Thymus (tissue), 11 donors: Measurements from ENCODE around the gene MAP7. TPM values are rescaled to one million over a fixed set of nuclear protein-coding genes. Genes with fewer than 3 reads are reported as not detected.
A peak's percentile ranks its signal among the peaks of the same experiment; 100 is the strongest.
"Not testable (repeated sequence)": the region's sequence is repeated elsewhere in the genome, so short reads cannot be mapped to it uniquely, and the experiment has no call there.

Experiments used
- DNase-seq, 9 donors: peaks; one replicate each; pipeline ENCODE4 v3.0.0-alpha.2; 2013; ENCODE audit warnings: low spot score in 9 of 9, low read depth in 6 of 9, missing footprints in 1 of 9
- H3K27ac ChIP-seq, 2 donors: one replicate each; pipeline ENCODE4 v1.5.1; 2013; ENCODE audit warnings: control low read depth in 1 of 2, low read depth in 1 of 2, low read length in 1 of 2, mild to moderate bottlenecking in 1 of 2, moderate library complexity in 1 of 2
- H3K27me3 ChIP-seq, 2 donors: one replicate each; pipeline ENCODE4 v1.5.1; 2013; ENCODE audit warnings: low read length in 1 of 2; ENCODE audit not compliant: control insufficient read depth in 2 of 2, insufficient read depth in 1 of 2
- H3K36me3 ChIP-seq, 2 donors: one replicate each; pipeline ENCODE4 v1.5.1; 2013; ENCODE audit warnings: low read length in 1 of 2, mild to moderate bottlenecking in 1 of 2, moderate library complexity in 1 of 2; ENCODE audit not compliant: control insufficient read depth in 2 of 2, insufficient read depth in 2 of 2
- H3K4me1 ChIP-seq, 2 donors: one replicate each; pipeline ENCODE4 v1.5.1; 2013; ENCODE audit warnings: low read length in 2 of 2; ENCODE audit not compliant: control insufficient read depth in 2 of 2, insufficient read depth in 2 of 2
- H3K4me3 ChIP-seq, 2 donors: one replicate each; pipeline ENCODE4 v1.5.1; 2013; ENCODE audit warnings: low read length in 2 of 2, control low read depth in 1 of 2, mild to moderate bottlenecking in 1 of 2
- H3K9me3 ChIP-seq, 2 donors: one replicate each; pipeline ENCODE4 v1.5.1; 2013; ENCODE audit warnings: low read length in 1 of 2, mild to moderate bottlenecking in 1 of 2; ENCODE audit not compliant: control insufficient read depth in 2 of 2, insufficient read depth in 1 of 2
- WGBS: extraction: QIAGEN DNeasy Blood & Tissue Kit; methylation state at CpG from one replicate; pipeline ENCODE4 v1.1.7; 2013; 5-methylcytosine and 5-hydroxymethylcytosine counted together
- polyA plus RNA-seq: library from polyadenylated mRNA; stranded (reverse); fragments of 200-250 nt; gene quantifications from one replicate; pipeline ENCODE4 v1.2.3, GENCODE V29; 2013
- total RNA-seq: library from RNA; stranded (reverse); fragments of 120-200 nt; gene quantifications from one replicate; pipeline ENCODE4 v1.2.4, GENCODE V29; 2013
- donor health status: healthy.

The MAP7 gene
- total and polyA plus RNA-seq, 2 donors: 2.5 to 7.8 TPM

DNA sequence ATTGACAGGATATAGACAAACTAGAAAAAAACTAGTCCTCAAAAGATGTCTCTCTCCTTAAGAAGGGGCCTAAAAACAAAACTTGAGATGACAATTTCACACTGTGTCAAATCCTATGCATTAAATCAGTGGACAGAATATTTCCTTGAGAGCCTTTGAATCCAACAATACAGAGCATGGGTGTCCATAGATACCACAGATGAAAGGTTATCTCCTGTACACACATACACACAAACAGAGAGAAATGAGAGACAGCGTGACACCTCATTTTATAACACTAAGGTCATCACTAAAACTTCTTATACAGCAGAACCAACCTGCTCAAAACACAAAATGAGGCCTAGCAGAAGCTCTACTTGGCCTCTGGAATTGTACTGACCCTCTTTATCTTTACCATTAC is 55.5 kb downstream of the MAP7 start:
- Histone ChIP-seq H3K36me3 (no peaks in the 10 kb centered on the region), H3K27ac (no peak overlapping the region), H3K4me1 (no peaks in the 10 kb centered on the region), H3K4me3 (no peak overlapping the region), H3K27me3 (no peaks in the 10 kb centered on the region), H3K9me3 (no peaks in the 10 kb centered on the region)
- 100% methylated on average over 1 of the region's 1 CpG for WGBS
- DNase-seq: no peak

DNA sequence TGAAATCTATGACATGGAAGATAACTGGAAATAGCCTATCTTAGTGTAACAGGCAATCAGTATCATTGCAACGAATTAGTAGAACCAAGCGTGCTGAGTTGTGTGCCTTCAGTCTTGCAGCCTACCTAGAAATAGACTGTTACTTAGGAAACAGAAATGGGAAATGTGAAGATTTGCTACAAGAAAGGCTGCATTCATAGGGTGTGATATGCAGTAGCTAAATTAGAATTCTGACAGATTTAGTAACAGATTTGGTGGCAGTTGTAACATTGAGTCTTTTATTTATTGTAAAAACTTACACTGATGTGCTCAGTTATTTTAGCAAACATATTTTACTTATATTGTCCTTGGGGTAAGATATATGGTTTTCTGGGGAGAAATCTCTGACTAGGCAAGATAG is 56.2 kb downstream of the MAP7 start:
- Histone ChIP-seq H3K4me1 (no peaks in the 10 kb centered on the region), H3K36me3 (no peaks in the 10 kb centered on the region), H3K27me3 (no peaks in the 10 kb centered on the region), H3K27ac (no peak overlapping the region), H3K9me3 (no peaks in the 10 kb centered on the region), H3K4me3 (no peak overlapping the region)
- WGBS: 98% methylated on average over 2 of the region's 2 CpGs
- DNase-seq: no peak

DNA sequence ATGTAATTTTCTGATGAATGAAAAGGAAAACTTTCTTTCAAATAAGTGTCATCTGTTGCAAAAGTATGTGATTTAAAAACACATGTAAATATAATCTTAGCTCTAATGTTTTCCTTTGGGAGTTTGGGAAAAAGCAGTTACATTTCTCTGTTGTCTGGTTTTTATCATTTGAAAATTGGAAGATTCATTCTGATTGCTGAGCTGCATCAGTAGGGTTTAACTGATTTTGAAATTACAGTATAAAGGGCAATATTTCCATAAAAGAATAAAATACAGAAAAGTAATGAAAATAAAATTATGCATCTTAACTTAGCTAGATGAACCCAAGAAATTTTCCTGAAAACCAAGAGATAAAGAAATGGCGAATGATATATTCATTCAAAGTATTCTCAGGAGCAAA is 57.8 kb downstream of the MAP7 start:
- WGBS: 97% methylated on average over 1 of the region's 1 CpG
- Histone ChIP-seq H3K36me3 (no peaks in the 10 kb centered on the region), H3K9me3 (no peaks in the 10 kb centered on the region), H3K27me3 (no peaks in the 10 kb centered on the region), H3K4me1 (no peaks in the 10 kb centered on the region), H3K27ac (no peak overlapping the region), H3K4me3 (no peak overlapping the region)
- DNase-seq: no peak

DNA sequence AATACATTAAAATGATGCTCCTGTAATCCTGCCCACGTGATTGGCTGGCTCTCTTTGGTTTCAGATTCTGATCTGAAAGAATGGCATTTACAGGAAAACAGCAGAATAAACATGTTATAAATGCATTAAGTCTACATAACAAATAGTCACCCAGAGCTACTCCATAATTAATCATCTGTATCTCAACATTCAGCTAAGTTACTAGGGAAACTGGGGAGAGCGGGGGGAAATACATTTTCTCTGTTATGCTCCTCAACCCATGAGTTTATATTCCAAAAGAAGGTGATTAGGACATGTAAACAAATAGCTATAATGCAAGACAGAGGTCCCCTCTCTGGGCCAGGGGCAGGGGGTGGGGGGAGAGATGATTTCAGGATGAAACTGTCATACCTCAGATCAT is 58.5 kb downstream of the MAP7 start:
- no peak for DNase-seq
- Histone ChIP-seq H3K27me3 (no peaks in the 10 kb centered on the region), H3K4me1 (no peaks in the 10 kb centered on the region), H3K9me3 (no peaks in the 10 kb centered on the region), H3K27ac (no peak overlapping the region), H3K36me3 (no peaks in the 10 kb centered on the region), H3K4me3 (no peak overlapping the region)
- WGBS: 98% methylated on average over 2 of the region's 2 CpGs

DNA sequence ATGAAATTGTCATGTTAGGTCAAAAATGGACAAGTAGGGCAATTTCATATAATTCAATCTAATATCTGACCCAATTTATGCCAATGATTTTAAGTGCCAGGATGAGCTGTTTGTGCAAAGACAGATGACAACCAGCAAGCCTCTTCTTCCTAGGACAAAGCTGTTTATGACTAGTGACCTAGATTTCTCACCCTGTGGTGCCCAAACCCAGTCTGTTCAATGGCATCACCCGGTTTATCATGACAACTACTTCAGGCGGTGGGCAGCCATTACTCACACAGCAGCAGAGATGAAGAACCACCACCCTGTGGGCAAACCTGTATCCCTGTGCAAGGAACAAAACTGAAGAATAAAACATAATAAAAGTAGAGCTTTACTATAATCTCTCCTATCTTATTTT is 59.0 kb downstream of the MAP7 start:
- Histone ChIP-seq H3K4me3 (no peak overlapping the region), H3K9me3 (no peaks in the 10 kb centered on the region), H3K27ac (no peak overlapping the region), H3K36me3 (no peaks in the 10 kb centered on the region), H3K27me3 (no peaks in the 10 kb centered on the region), H3K4me1 (no peaks in the 10 kb centered on the region)
- WGBS: 97% methylated on average over 2 of the region's 2 CpGs
- no peak for DNase-seq

DNA sequence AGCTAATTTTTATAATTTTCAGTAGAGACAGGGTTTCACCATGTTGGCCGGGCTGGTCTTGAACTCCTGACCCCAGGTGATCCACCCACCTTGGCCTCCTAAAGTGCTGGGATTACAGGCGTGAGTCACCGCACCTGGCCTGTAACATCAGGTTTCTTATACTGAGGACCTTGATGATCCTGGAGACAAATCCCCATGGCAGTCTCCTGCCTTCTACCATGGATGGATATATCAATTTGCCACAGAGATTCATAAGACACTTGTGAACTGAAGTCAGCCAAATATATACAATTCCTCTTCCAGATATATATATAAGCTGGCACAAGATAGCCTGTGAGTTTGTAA is 60.6 kb downstream of the MAP7 start:
- not testable (repeated sequence) for H3K36me3 ChIP-seq, DNase-seq, H3K27ac ChIP-seq, H3K4me1 ChIP-seq, H3K9me3 ChIP-seq, H3K27me3 ChIP-seq, H3K4me3 ChIP-seq
- WGBS: 95% methylated on average over 3 of the region's 3 CpGs

DNA sequence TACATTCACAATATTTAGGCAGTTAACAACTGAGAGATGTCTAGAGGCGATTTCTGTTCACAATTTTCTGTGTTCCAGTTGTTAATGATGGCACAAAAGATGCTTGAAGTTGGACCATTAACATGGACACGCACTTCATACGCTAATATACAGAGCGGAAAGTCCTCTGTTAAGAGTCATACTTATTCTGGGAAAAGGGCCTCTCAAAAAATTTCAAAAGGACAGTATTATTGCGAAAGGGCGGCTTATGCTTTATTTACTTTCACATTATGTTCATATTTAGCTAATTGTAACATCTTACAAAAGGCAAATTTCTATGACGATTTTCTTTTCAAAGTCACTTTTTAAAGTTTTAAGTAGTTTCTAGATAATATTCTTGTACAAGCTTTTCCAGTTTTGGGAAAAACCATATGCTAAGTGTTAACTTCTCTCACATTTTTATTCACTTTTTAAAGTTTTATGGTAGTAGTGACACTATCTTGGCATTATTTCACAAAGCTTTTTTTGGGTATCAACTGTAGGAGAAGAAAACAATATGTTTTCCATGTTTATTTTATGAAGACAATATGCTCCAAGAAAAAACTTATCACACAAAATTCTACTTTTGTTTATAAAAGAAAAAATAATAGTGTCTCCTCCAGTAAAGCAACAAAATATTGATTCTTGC is 62.3 kb downstream of the MAP7 start:
- Histone ChIP-seq H3K4me1 (no peaks in the 10 kb centered on the region), H3K9me3 (no peaks in the 10 kb centered on the region), H3K27me3 (no peaks in the 10 kb centered on the region), H3K27ac (no peak overlapping the region), H3K4me3 (no peak overlapping the region), H3K36me3 (no peaks in the 10 kb centered on the region)
- no peak for DNase-seq
- 97% methylated on average over 7 of the region's 7 CpGs for WGBS

DNA sequence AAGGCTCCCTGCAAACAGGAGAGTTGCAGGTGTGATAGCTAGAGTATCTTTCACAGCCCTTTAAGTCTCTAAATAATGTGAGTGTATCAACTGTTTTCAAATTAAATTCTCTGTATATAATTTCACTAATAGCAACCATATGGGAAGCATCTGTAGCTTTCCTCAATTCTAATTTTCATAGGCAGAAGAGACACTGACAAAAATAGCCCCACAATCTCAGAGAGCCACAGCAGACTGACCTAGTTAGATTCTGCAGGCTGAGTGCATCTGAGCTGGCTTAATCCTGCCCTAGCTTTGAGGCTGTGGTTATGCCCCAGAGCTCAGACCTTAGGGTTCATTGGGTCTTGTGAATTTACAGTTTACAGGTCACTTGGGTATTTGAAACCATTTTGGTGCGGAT is 63.9 kb downstream of the MAP7 start:
- no peak for DNase-seq
- 97% methylated on average over 1 of the region's 1 CpG for WGBS

DNA sequence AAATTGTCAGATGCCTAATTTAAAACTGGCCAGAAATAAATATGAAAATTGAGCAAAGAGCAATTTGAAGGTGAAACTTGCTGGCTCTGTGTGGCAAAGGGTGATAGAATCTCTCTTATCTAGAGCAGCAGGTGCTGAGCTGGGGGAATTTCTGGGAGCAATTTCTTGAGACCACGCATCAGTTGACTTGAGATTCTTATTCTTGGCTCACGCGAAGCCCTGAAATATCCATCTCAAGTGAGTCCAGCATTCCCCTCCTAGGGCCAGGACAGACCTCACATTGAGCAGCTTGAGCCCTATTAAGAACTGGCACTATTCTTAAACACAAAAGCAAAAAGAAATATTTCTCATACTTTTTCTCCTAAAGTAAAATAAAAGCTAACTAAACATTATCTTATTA is 66.3 kb downstream of the MAP7 start:
- no peak overlapping the region for H3K27ac ChIP-seq
- H3K4me1 ChIP-seq: no peaks in the 10 kb centered on the region
- no peaks in the 10 kb centered on the region for H3K9me3 ChIP-seq
- no peak overlapping the region for H3K4me3 ChIP-seq
- DNase-seq: peak in 1 of 9 donors; percentile 11
- 84% methylated on average over 3 of the region's 3 CpGs for WGBS
- H3K27me3 ChIP-seq: no peaks in the 10 kb centered on the region
- no peaks in the 10 kb centered on the region for H3K36me3 ChIP-seq

More for the DNA sequence above, 63.9 kb downstream of the MAP7 start:
- Histone ChIP-seq H3K27me3 (no peaks in the 10 kb centered on the region), H3K4me1 (no peaks in the 10 kb centered on the region), H3K4me3 (no peak overlapping the region), H3K36me3 (no peaks in the 10 kb centered on the region), H3K9me3 (no peaks in the 10 kb centered on the region), H3K27ac (no peak overlapping the region)

DNA sequence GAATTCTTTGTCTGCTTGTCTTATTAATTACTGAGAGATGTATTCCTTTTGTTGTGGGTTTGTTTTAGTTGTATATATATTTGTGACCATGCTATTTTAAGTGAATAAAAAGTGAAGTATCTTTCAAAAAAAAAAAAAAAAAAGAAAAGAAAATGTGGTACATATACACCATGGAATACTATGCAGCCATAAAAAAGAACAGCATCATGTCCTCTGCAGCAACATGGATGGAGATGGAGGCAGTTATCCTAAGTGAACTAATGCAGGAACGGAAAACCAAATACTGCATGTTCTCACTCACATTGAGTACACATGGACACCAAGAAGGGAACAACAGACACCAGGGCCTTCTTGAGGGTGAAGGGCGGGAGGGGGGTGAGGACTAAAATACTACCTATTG is 67.2 kb downstream of the MAP7 start:
- DNase-seq, H3K27me3 ChIP-seq, H3K36me3 ChIP-seq, H3K4me3 ChIP-seq, H3K27ac ChIP-seq, H3K9me3 ChIP-seq, H3K4me1 ChIP-seq: not testable (repeated sequence)
- WGBS: 98% methylated on average over 2 of the region's 2 CpGs
